ENCODE data around the gene ACOXL. TPM values are rescaled to one million over a fixed set of nuclear protein-coding genes. Genes with fewer than 3 reads are reported as not detected.

The ACOXL gene
- total RNA-seq, 2 donors from 2014 or later = 11.7 to 12.3 TPM

- Histone ChIP-seq H3K4me3 (ENCODE audit: low read length) (no peak overlapping the region), H3K9ac (ENCODE audit: extremely low read depth, low read length, poor library complexity, severe bottlenecking) (no peak overlapping the region), H3K9me3 (ENCODE audit: control insufficient read depth, low read length) (no peaks in the 10 kb centered on the region), H3K27me3 (ENCODE audit: control insufficient read depth, insufficient read depth, low read length, poor library complexity, severe bottlenecking) (no peaks in the 10 kb centered on the region), H3K4me1 (ENCODE audit: control insufficient read depth, insufficient read depth, low read length) (no peaks in the 10 kb centered on the region), H3K36me3 (ENCODE audit: control insufficient read depth, insufficient read depth, low read length) (peaks cover 63% of the 10 kb centered on the region), H3K27ac (ENCODE audit: low read depth, low read length) (no peak overlapping the region)
- peaks cover 66% of the 10 kb centered on the region for H3K36me3 Mint-ChIP-seq (ENCODE audit: low read depth)
- DNase-seq = no peak
- no peaks in the 10 kb centered on the region for H3K9me3 Mint-ChIP-seq
- H3K4me3 Mint-ChIP-seq = no peak overlapping the region
- TF ChIP-seq CTCF (conservative IDR thresholded peaks at IDR 0.05) = no peak
- peaks cover 2% of the 10 kb centered on the region for H3K4me1 Mint-ChIP-seq
- 84 to 100% methylated on average over 1 of the region's 1 CpG for WGBS, 2 experiments (ENCODE audit: insufficient coverage in 1 of 2, insufficient read length in 1 of 2)
- H3K27ac Mint-ChIP-seq = no peak overlapping the region
- H3K27me3 Mint-ChIP-seq (ENCODE audit: insufficient read depth) = no peaks in the 10 kb centered on the region
Observed at GRCh38 chr2:111126581-111126980, 394.2 kb downstream of the ACOXL start.

GRCh38 chr2:111127351-111127750, 395.0 kb downstream of the ACOXL start:
- no peak overlapping the region for H3K4me3 Mint-ChIP-seq
- no peaks in the 10 kb centered on the region for H3K9me3 Mint-ChIP-seq
- 80 to 93% methylated on average over 1 to 4 of the region's 4 CpGs for WGBS, 2 experiments (ENCODE audit: insufficient coverage in 1 of 2, insufficient read length in 1 of 2)
- H3K9ac ChIP-seq (ENCODE audit: extremely low read depth, low read length, poor library complexity, severe bottlenecking) = no peak overlapping the region
- no peak overlapping the region for H3K27ac ChIP-seq (ENCODE audit: low read depth, low read length)
- DNase-seq = no peak
- H3K36me3 Mint-ChIP-seq (ENCODE audit: low read depth) = peaks cover 70% of the 10 kb centered on the region
- H3K4me1 ChIP-seq (ENCODE audit: control insufficient read depth, insufficient read depth, low read length) = no peaks in the 10 kb centered on the region
- H3K36me3 ChIP-seq (ENCODE audit: control insufficient read depth, insufficient read depth, low read length) = peaks cover 70% of the 10 kb centered on the region
- H3K27me3 ChIP-seq (ENCODE audit: control insufficient read depth, insufficient read depth, low read length, poor library complexity, severe bottlenecking) = no peaks in the 10 kb centered on the region
- H3K9me3 ChIP-seq (ENCODE audit: control insufficient read depth, low read length) = no peaks in the 10 kb centered on the region
- no peak for TF ChIP-seq CTCF (conservative IDR thresholded peaks at IDR 0.05)
- no peaks in the 10 kb centered on the region for H3K27me3 Mint-ChIP-seq (ENCODE audit: insufficient read depth)
- no peak overlapping the region for H3K4me3 ChIP-seq (ENCODE audit: low read length)
- no peak overlapping the region for H3K27ac Mint-ChIP-seq
- peaks cover 3% of the 10 kb centered on the region for H3K4me1 Mint-ChIP-seq

GRCh38 chr2:111128096-111128495, 395.7 kb downstream of the ACOXL start:
- 93% methylated on average over 2 of the region's 2 CpGs; no CpG with 5 or more reads in 1 of the 2 experiments for WGBS, 2 experiments (ENCODE audit: insufficient coverage in 1 of 2, insufficient read length in 1 of 2)
- H3K27me3 Mint-ChIP-seq (ENCODE audit: insufficient read depth) = no peaks in the 10 kb centered on the region
- H3K36me3 Mint-ChIP-seq (ENCODE audit: low read depth) = peaks cover 70% of the 10 kb centered on the region
- Histone ChIP-seq H3K27ac (ENCODE audit: low read depth, low read length) (no peak overlapping the region), H3K4me3 (ENCODE audit: low read length) (no peak overlapping the region), H3K9ac (ENCODE audit: extremely low read depth, low read length, poor library complexity, severe bottlenecking) (no peak overlapping the region), H3K4me1 (ENCODE audit: control insufficient read depth, insufficient read depth, low read length) (no peaks in the 10 kb centered on the region), H3K36me3 (ENCODE audit: control insufficient read depth, insufficient read depth, low read length) (peaks cover 73% of the 10 kb centered on the region), H3K9me3 (ENCODE audit: control insufficient read depth, low read length) (no peaks in the 10 kb centered on the region), H3K27me3 (ENCODE audit: control insufficient read depth, insufficient read depth, low read length, poor library complexity, severe bottlenecking) (no peaks in the 10 kb centered on the region)
- no peak overlapping the region for H3K27ac Mint-ChIP-seq
- peaks cover 3% of the 10 kb centered on the region for H3K4me1 Mint-ChIP-seq
- no peaks in the 10 kb centered on the region for H3K9me3 Mint-ChIP-seq
- DNase-seq = no peak
- no peak overlapping the region for H3K4me3 Mint-ChIP-seq
- TF ChIP-seq CTCF (conservative IDR thresholded peaks at IDR 0.05) = no peak
